HG02623 (cell line): ENCODE data around the gene OTOG.
A peak's percentile ranks its signal among the peaks of the same experiment; 100 is the strongest.

Source experiments
- ATAC-seq: cut with Tn5 transposase; IDR thresholded peaks from one replicate; pipeline ENCODE4 v1.9.1; 2021; ENCODE audit warnings: moderate library complexity; ENCODE audit not compliant: unreplicated experiment

The OTOG gene

GRCh38 chr11:17547051-17547577 is at the start of gene OTOG:
Gene OTOG (plus strand): TSS chr11:17547259. CDS start chr11:17547373, 114 bp downstream.
- no peak for ATAC-seq

GRCh38 chr11:17498058-17498457 is 49.0 kb upstream of the OTOG start:
- ATAC-seq, result no peak

DNA sequence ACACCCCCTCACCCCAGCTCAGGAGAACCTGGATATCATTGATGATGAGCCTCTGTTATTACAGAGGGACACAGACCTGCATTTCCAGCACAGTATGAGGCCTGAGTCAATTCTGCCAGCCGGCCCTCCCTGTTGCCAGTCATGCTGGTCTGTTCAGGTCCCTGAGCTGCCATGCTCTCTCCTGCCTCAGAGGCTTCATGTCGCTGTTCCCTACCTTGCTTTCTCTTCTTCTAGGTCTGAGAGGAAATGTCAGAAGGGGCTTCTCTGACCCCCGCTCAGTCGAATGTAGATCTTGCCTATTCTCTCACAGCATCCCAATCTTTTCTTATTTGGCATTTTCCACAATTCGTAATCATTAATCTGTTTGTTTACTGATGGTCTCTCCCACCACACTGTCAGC is 48.6 kb upstream of the OTOG start:
- no peak for ATAC-seq

GRCh38 chr11:17500673-17501072 is 46.4 kb upstream of the OTOG start:
- ATAC-seq, result no peak

- ATAC-seq, result no peak
Measured at GRCh38 chr11:17502630-17503029, 44.4 kb upstream of the OTOG start.

DNA sequence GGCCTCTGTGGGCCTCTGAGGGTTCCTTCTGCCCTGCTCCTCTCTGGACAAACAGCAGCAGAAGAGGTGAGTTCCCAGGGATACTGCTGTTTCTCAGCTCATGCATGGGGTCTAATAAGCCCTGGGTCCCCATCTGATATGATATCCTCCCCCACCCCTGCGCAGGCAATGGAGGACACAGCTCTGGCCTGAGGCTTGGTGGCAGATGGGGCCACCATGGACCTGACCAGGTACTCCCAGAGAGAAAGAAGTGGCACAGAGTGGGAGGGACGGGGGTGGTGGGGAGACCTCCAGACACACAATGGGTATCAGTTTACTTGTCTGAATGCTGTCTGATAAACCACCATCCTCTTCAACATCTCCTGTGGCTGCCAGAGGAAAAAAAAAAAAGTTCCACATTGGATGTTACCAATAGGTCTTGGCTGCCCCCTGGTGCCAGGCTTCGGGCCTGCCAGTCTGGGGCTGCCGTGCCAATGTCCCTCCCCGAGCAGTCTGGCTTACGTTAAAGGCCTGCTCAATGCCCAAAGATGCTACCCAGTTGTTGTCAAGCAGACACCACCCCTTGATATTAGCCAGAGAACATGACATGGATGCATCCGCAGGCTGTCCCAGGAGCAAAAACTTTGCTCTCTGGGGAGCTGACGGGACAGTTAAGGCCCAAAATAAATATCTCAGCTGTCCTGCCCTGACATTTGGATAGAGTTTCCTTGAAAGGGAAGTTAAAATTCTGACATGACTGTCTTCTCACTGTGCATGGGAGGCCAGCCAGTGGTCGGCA is 42.5 kb upstream of the OTOG start:
- ATAC-seq, result peak; percentile 70

GRCh38 chr11:17505146-17505545 is 41.9 kb upstream of the OTOG start:
- no peak for ATAC-seq

- no peak for ATAC-seq
Measured at GRCh38 chr11:17506314-17506713, 40.7 kb upstream of the OTOG start.

- ATAC-seq, result no peak
Measured at GRCh38 chr11:17506942-17507341, 40.1 kb upstream of the OTOG start.

DNA sequence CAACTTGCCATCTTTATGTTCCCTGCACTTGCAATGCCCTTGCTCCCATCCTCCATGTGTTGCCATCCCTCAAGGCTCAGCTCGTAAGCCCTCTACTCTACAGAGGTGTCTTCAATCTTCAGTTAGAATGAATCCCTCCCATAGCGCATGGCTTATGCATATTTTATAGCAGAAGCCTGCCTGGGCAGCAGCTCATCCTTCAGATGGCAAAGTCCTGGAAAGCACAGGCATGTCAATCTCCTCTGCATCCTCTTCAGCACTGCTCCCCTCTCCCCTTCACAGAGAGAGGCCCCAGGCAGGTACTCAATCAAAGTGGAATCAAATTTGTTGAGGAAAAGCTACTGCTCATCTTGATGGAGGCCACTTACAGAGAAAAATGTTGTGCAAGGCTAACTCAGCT is 39.3 kb upstream of the OTOG start:
- no peak for ATAC-seq

DNA sequence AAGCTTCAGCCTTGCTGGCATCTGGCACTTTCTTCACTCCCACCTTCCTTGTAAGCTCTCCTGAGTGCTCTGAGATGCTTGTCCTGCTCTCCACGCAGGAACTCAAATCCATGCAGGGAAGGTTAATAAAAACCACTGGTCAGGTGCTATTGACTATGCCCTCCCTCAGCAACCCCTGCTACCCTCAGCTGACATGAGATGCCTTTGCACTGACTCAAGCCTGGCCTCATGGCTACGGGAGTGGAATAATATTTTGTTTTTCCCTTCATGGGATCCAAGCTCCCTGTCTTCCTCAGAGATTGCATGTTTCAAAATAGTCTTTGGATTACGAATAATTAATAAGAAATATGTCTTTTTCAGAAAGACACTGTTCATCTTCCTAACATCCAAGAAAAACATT is 38.8 kb upstream of the OTOG start:
- ATAC-seq, result no peak

- no peak for ATAC-seq
Measured at GRCh38 chr11:17508791-17509190, 38.3 kb upstream of the OTOG start.

DNA sequence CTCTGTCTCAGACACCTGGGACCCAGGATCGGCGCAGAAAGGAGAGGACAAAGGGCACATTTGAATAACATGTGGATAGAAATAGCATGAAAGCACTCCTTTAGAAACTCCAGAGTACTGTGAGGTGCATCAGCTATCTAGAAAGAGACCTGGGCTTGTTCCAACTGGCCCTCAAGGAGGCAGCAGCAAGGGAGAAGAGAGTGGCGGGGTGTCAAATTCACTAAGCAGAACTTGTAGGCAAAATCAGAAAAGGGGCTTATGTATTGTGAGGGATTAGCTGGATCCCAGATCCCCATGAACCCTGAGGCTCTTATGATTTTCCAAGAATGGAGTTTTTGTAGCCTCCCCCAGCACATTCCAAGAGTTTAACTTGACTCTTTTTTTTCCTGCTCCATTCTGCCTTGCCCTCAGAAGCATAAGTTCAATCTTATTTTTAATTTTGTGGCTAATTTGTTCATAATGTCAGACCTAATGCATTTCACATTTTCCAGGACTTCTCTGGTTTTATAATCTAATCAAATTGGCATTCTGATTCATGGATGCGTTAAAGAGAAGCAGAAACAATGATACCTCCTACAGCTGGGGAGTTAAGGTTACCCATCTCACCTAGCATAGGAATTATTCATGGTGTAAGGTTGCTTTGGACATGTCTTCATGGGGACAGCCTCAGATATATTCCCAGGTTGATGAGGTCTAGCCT is 36.4 kb upstream of the OTOG start:
- ATAC-seq, result no peak

DNA sequence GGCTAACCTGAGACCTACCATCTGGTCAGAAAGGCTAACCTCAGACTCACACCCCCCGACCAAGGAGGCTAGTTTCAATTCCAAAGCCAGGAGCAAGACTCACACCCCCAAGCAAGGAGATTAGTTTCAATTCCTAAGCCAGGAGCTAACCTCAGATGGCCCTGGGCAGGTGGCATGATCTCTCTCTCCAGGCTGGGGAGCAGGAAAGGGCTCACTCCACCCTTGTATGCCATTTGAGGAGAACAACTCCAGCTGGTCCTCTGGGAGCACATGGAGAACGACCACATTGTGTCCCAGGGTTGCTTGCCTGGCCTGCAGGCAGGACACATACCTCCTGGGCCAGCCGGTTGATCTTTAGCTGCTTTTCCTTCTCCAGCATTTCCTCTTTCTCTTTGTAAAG is 35.5 kb upstream of the OTOG start:
- no peak for ATAC-seq

GRCh38 chr11:17512101-17512500 is 35.0 kb upstream of the OTOG start:
- no peak for ATAC-seq

DNA sequence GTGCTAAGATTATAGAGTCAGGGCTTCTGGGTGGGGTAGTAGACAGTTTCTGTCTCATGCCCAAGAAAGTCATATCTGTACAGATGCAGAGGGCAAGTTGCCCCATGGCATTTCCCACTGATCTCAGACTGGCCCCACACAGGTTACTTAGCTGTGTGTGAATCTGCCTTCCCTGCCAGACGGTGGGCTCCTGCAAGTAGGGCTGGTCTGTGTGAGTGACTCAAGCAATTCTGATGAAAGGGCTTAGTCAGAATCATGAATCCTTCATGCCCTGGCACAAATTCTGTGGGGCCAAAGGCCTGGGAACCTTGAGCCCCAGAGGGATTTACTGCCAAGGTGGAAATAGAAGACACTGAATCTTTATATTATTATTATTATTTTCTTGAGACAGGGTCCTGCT is 33.2 kb upstream of the OTOG start:
- ATAC-seq, result no peak

DNA sequence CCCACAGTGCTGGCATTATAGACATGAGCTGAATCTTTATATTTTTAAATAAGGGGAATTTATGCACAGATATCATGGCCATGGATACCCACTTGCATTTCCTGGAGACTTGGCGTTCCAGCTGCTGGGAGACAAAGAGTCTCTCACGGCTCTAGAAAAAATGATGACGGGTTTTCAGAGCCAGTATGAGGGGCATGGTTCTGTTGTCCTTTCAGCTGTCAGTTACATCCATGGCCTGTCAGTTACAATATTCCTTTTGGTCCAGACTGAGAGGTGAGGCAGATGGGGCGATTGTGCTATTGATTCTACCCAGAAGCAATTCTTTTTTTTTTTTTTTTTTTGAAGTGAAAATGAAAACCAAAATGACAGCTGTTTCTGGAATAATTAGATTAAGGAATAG is 32.6 kb upstream of the OTOG start:
- no peak for ATAC-seq

GRCh38 chr11:17515443-17516176 is 31.4 kb upstream of the OTOG start:
- ATAC-seq, result no peak

DNA sequence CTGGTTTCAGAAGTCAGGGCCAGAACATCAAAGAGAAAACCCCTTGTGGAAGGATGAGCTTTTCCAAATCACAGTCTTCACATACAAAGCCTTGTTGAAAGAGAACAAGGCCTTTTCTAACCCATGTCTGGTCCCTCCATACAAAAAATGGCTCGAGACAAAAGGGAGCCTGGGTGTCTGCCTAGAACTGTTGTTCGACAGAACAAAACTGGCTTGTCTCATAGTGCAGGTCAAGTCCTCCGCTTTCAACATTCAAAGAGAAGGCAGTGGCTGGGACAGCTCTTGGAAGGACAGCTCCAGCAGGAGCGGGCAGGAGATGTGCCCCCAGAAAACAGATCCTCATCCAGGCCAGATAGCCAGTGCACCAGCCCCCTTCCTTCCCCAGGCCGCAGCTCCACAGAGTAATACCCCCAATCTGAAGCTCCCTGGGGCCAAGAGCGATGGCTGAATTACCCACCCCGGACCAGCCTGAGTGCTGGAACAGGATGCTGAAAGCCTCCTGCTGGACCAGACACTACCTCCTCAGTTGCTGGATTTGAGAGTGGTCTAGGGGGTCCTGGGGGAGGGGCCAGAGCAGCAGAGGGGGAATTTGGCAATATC is 30.4 kb upstream of the OTOG start:
- no peak for ATAC-seq

DNA sequence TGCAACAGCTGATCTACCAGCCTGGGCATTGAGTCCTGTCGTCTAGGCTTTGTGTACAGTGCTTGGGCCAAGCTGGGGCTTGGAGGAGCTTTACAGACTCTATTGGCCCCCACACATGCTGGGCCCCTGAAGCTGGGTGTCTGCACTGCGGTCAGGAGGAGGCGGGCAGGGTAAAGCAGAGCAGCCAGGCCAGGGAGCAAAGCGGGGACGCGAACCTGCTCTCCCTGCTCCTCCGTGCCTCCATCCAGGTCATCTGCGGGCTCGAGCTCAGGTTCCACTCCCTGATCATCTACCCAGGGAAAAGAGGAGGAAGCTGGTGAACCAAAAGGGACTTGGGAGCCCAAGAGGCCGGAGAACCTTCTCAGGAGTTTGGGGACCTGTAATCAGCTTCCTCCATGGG is 29.9 kb upstream of the OTOG start:
- ATAC-seq, result no peak

DNA sequence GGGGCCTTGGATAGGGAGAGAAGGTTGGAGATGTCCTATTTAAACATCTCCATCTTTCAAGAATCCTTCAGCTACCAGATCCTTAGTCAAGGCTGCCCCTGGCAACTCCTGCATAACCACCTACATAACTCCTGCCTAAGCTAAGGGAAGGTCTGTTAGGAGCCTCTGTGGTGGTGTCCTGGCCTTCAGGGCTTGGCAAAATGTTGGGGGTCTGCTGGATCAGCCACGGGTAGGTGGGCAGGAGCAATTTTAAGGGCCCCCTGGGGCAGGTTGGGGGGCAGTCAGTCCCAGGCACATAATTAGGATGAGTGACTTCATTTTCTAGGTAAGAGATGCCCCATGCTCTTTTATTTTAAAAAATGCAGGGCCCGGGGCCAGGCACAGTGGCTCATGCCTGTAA is 28.7 kb upstream of the OTOG start:
- ATAC-seq, result no peak
